OCI-LY1 (cell line): ENCODE data around the gene ARHGEF16.

Experiments used
- H2AFZ ChIP-seq: fragments of 200-600 bp; sonication (generic), shearing (Covaris generic); 2 replicates; pipeline ENCODE4 v1.6.0; 2014; ENCODE audit warnings: antibody characterized with exemption, mild to moderate bottlenecking, low read length
- H3F3A ChIP-seq: fragments of 200-600 bp; sonication (generic), shearing (Covaris generic); 2 replicates; pipeline ENCODE4 v1.6.0; 2014; ENCODE audit warnings: mild to moderate bottlenecking, antibody characterized with exemption, low read length, moderate library complexity; ENCODE audit not compliant: insufficient read depth
- H3K27ac ChIP-seq: fragments of 200-600 bp; sonication (generic); 2 replicates; pipeline ENCODE4 v1.5.1; 2014; ENCODE audit warnings: low read length, mixed run types, mild to moderate bottlenecking, low read depth; ENCODE audit not compliant: poor library complexity, severe bottlenecking
- H3K27me3 ChIP-seq: fragments of 200-600 bp; sonication (generic); 2 replicates; pipeline ENCODE4 v1.6.0; 2014; ENCODE audit warnings: antibody characterized with exemption, mild to moderate bottlenecking, low read length, moderate library complexity; ENCODE audit not compliant: insufficient read depth
- H3K36me3 ChIP-seq: fragments of 200-600 bp; sonication (generic); 2 replicates; pipeline ENCODE4 v1.6.1; 2014; ENCODE audit warnings: mild to moderate bottlenecking, antibody characterized with exemption, low read length, moderate library complexity, mixed read lengths; ENCODE audit not compliant: insufficient read depth
- H3K4me1 ChIP-seq: fragments of 200-600 bp; sonication (generic); 2 replicates; pipeline ENCODE4 v1.5.1; 2014; ENCODE audit warnings: mild to moderate bottlenecking, low read length, moderate library complexity; ENCODE audit not compliant: insufficient read depth, severe bottlenecking
- H3K4me2 ChIP-seq: fragments of 200-600 bp; sonication (generic), shearing (Covaris generic); 2 replicates; pipeline ENCODE4 v1.6.1; 2014; ENCODE audit warnings: low read length
- H3K4me3 ChIP-seq: fragments of 200-600 bp; sonication (generic); 2 replicates; pipeline ENCODE4 v1.5.1; 2014; ENCODE audit warnings: low read length, low read depth, mild to moderate bottlenecking, mixed read lengths; ENCODE audit not compliant: poor library complexity, severe bottlenecking
- H3K79me2 ChIP-seq: fragments of 200-600 bp; shearing (Covaris generic); 2 replicates; pipeline ENCODE4 v1.6.1; 2016; ENCODE audit warnings: mixed run types, low read length, mixed read lengths; ENCODE audit not compliant: insufficient read depth
- H3K9ac ChIP-seq: fragments of 200-600 bp; sonication (generic), shearing (Covaris generic); 2 replicates; pipeline ENCODE4 v1.6.1; 2014; ENCODE audit warnings: mild to moderate bottlenecking, low read length, mixed read lengths
- H3K9me2 ChIP-seq: fragments of 200-600 bp; sonication (generic), shearing (Covaris generic); 2 replicates; pipeline ENCODE4 v1.6.1; 2014; ENCODE audit warnings: low read depth, mild to moderate bottlenecking, low read length, mixed read lengths
- H3K9me3 ChIP-seq: fragments of 200-600 bp; shearing (Covaris generic); 2 replicates; pipeline ENCODE4 v1.6.1; 2014; ENCODE audit warnings: low read length, mixed read lengths
- H4K20me1 ChIP-seq: fragments of 200-600 bp; sonication (generic), shearing (Covaris generic); 2 replicates; pipeline ENCODE4 v1.6.0; 2016; ENCODE audit warnings: mild to moderate bottlenecking, low read length; ENCODE audit not compliant: insufficient read depth
- EZH2 ChIP-seq: fragments of 200-600 bp; sonication (generic), shearing (Covaris generic); IDR thresholded peaks from 2 replicates; pipeline ENCODE4 v1.8.0; 2017; ENCODE audit warnings: borderline replicate concordance, mixed run types, mild to moderate bottlenecking, antibody characterized with exemption, low read length, moderate library complexity, mixed read lengths
- TF ChIP-seq, protein P1 (sequence below): fragments of 200-600 bp; sonication (generic), shearing (Covaris generic); IDR thresholded peaks from 2 replicates; pipeline ENCODE4 v1.5.1; 2017; ENCODE audit warnings: mild to moderate bottlenecking, antibody characterized with exemption, low read length, moderate library complexity, mixed read lengths

ARHGEF16 gene

DNA sequence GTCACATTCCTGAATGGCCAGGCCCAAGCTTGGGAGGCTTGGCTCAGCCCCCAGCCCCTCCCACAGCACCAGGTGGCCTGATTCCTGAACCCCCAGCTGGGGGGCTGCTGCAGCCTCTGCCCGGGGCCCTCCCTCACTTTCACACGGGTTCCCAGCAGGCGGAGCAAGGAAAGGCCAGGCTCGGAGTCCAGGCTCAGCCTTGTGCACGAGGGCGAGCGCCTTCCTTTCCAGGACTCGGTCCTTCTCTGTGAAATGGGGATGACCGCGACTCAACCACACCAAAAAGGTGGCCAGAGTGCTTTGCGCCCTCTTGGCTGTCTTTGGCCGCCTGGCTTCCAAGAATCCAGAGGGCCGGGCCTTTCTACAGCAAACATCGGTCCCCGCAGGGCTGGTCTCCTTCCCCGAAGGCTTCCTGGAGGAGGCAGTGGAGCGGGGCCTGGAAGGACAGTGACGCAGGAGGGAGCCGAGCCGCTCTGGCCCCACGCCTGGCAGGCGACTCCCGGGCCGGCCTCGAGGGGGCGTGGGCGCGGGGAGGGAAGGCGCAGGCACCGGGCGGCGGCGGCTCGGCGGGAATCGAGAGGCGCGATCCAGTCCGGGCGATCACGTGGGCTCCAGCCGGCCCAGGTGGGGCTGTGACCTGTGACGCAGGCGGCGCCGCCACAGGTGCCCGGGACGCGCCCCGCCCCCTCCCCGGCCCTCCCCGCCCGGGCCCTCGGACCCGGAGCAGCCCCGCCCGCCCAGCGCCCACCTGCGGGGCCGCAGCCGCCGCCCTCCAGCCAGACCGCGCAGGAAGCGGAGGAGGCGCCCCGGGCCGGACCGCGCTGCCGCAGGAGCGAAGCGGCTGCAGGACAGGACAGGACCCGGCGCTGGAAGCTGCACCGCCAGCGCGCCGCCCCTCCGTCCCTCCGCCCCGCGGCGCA, at the start of gene ARHGEF16:
Gene ARHGEF16 (plus strand): TSS at position 775 of the 920 bp plus-strand sequence. CDS start 8,420 bp downstream, outside the sequence.
- Histone ChIP-seq H3K27me3 (0 out of 2 replicates have a peak, but pooled peaks cover 4% of the 10 kb centered on the region), H4K20me1 (no peaks in the 10 kb centered on the region), H3K9me2 (no peaks in the 10 kb centered on the region), H3K4me1 (peaks cover 5% of the 10 kb centered on the region), H3K79me2 (no peaks in the 10 kb centered on the region), H3K4me2 (peak within 1 kb of the TSS; percentile 76), H2AFZ (no peak within 1 kb of the TSS), H3K9ac (peak within 1 kb of the TSS; percentile 43; the same call in 1 of the 2 replicates), H3K36me3 (no peaks in the 10 kb centered on the region), H3F3A (no peaks in the 10 kb centered on the region), H3K4me3 (peak within 1 kb of the TSS; percentile 57), H3K9me3 (no peaks in the 10 kb centered on the region), H3K27ac (no peak within 1 kb of the TSS)
- TF ChIP-seq, protein P1, sequence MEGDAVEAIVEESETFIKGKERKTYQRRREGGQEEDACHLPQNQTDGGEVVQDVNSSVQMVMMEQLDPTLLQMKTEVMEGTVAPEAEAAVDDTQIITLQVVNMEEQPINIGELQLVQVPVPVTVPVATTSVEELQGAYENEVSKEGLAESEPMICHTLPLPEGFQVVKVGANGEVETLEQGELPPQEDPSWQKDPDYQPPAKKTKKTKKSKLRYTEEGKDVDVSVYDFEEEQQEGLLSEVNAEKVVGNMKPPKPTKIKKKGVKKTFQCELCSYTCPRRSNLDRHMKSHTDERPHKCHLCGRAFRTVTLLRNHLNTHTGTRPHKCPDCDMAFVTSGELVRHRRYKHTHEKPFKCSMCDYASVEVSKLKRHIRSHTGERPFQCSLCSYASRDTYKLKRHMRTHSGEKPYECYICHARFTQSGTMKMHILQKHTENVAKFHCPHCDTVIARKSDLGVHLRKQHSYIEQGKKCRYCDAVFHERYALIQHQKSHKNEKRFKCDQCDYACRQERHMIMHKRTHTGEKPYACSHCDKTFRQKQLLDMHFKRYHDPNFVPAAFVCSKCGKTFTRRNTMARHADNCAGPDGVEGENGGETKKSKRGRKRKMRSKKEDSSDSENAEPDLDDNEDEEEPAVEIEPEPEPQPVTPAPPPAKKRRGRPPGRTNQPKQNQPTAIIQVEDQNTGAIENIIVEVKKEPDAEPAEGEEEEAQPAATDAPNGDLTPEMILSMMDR = peak; percentile 35; the same call in 1 of the 2 replicates
- no peak for TF ChIP-seq EZH2

DNA sequence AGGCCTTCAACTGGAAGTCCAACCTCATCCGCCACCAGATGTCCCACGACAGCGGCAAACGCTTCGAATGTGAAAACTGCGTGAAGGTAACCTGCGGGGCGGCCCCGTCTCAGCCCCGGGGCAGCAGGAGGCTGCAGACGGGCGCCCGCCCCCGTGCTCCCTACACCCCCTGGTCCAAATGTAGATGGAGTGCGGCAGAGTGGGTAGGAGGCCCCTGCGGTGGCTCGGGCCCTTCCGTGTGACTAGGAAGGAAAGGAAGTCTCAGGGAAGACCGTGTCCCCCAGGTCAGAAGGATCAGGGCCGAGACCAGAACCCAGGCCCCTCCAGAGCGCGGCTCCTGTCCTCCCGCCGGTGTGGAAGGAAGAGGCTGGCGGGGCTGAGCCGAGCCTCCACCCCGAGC, 49.7 kb upstream of the ARHGEF16 start:
- H3K79me2 ChIP-seq = no peaks in the 10 kb centered on the region
- H4K20me1 ChIP-seq = no peaks in the 10 kb centered on the region
- no peaks in the 10 kb centered on the region for H3K9me3 ChIP-seq
- TF ChIP-seq, protein P1 = no peak
- no peak for TF ChIP-seq EZH2
- no peaks in the 10 kb centered on the region for H3K4me1 ChIP-seq
- no peaks in the 10 kb centered on the region for H3K36me3 ChIP-seq
- H3K4me3 ChIP-seq = no peak overlapping the region
- H3K27me3 ChIP-seq = peaks cover 4% of the 10 kb centered on the region; the same call in 1 of the 2 replicates
- no peaks in the 10 kb centered on the region for H3F3A ChIP-seq
- H3K9ac ChIP-seq = no peak overlapping the region
- H3K4me2 ChIP-seq = no peak overlapping the region
- H3K27ac ChIP-seq = no peak overlapping the region
- no peaks in the 10 kb centered on the region for H3K9me2 ChIP-seq
- no peak overlapping the region for H2AFZ ChIP-seq

GRCh38 chr1:3405491-3405890, 49.0 kb upstream of the ARHGEF16 start:
- Histone ChIP-seq H4K20me1 (no peaks in the 10 kb centered on the region), H3K27ac (no peak overlapping the region), H3K4me1 (no peaks in the 10 kb centered on the region), H3K79me2 (no peaks in the 10 kb centered on the region), H3K9me3 (no peaks in the 10 kb centered on the region), H3K27me3 (no peaks in the 10 kb centered on the region), H3K9ac (no peak overlapping the region), H3F3A (no peaks in the 10 kb centered on the region), H2AFZ (no peak overlapping the region), H3K4me3 (no peak overlapping the region), H3K4me2 (no peak overlapping the region), H3K36me3 (no peaks in the 10 kb centered on the region), H3K9me2 (no peaks in the 10 kb centered on the region)
- TF ChIP-seq, protein P1 = no peak
- TF ChIP-seq EZH2 = no peak
